DMS53 treated with DMSO at 0.1 percent for 48 hours (cell line): ENCODE data around the gene NBEA.
A peak's percentile ranks its signal among the peaks of the same experiment; 100 is the strongest.
"Not testable (repeated sequence)": the region's sequence is repeated elsewhere in the genome, so short reads cannot be mapped to it uniquely, and the experiment has no call there.

ENCODE experiments used
- DNase-seq: peaks from one replicate; lab custom pipeline; 2025; ENCODE audit not compliant: unreplicated experiment; lab: John Stamatoyannopoulos, UW

Gene NBEA

GRCh38 chr13:35630551-35631275 lies 688.6 kb downstream of the NBEA start:
- peak; percentile 49 for DNase-seq

GRCh38 chr13:35631666-35632065 lies 689.6 kb downstream of the NBEA start:
- no peak for DNase-seq

- no peak for DNase-seq
These were observed 701.6 kb downstream of the NBEA start for GRCh38 chr13:35643625-35644024.

- no peak for DNase-seq
These were observed 704.1 kb downstream of the NBEA start for GRCh38 chr13:35646056-35646774.

GRCh38 chr13:35648201-35648600 lies 706.1 kb downstream of the NBEA start:
- DNase-seq: no peak

GRCh38 chr13:35649162-35649561 lies 707.1 kb downstream of the NBEA start:
- no peak for DNase-seq

- no peak for DNase-seq
These were observed 717.7 kb downstream of the NBEA start for GRCh38 chr13:35659796-35660195.

- no peak for DNase-seq
These were observed 722.7 kb downstream of the NBEA start for GRCh38 chr13:35664747-35665146.

- no peak for DNase-seq
These were observed 727.3 kb downstream of the NBEA start for GRCh38 chr13:35669321-35669720.

- DNase-seq: no peak
These were observed 730.5 kb downstream of the NBEA start for GRCh38 chr13:35672611-35673010.

- no peak for DNase-seq
These were observed 733.6 kb downstream of the NBEA start for GRCh38 chr13:35675651-35676050.

- DNase-seq: not testable (repeated sequence)
These were observed 735.8 kb downstream of the NBEA start for GRCh38 chr13:35677863-35678262.

GRCh38 chr13:35681685-35682084 lies 739.6 kb downstream of the NBEA start:
- no peak for DNase-seq

GRCh38 chr13:35684432-35684831 lies 742.4 kb downstream of the NBEA start:
- DNase-seq: no peak

GRCh38 chr13:35687336-35687735 lies 745.3 kb downstream of the NBEA start:
- DNase-seq: no peak

- no peak for DNase-seq
These were observed 748.6 kb downstream of the NBEA start for GRCh38 chr13:35690581-35691207.

GRCh38 chr13:35693134-35693784 lies 751.2 kb downstream of the NBEA start:
- no peak for DNase-seq

GRCh38 chr13:35694031-35694430 lies 752.0 kb downstream of the NBEA start:
- no peak for DNase-seq

GRCh38 chr13:35694549-35695447 lies 752.7 kb downstream of the NBEA start:
- DNase-seq: no peak

GRCh38 chr13:35695448-35695770 lies 753.3 kb downstream of the NBEA start:
- no peak for DNase-seq
